ENCODE results near the gene DLX3. TPM values are rescaled to one million over a fixed set of nuclear protein-coding genes. Genes with fewer than 3 reads are reported as not detected.

The DLX3 gene
- total and polyA plus RNA-seq, 4 donors = 0.17 to 1.3 (median 0.64) TPM

- H3K4me3 ChIP-seq = no peak overlapping the region
- H3K27me3 ChIP-seq (ENCODE audit: control insufficient read depth in 3 of 3, insufficient read depth in 3 of 3, low read length in 2 of 3) = peaks cover 6 to 33% (median 29%) of the 10 kb centered on the region in 3 donors
- no peak for TF ChIP-seq CTCF (IDR thresholded peaks at IDR 0.05; ENCODE audit: control extremely low read depth, extremely low read depth)
- no peaks in the 10 kb centered on the region for H3K9me3 ChIP-seq (ENCODE audit: control insufficient read depth in 4 of 4, insufficient read depth in 3 of 4, low read length in 3 of 4)
- ATAC-seq (ENCODE audit: insufficient read depth, low FRiP score) = no peak
- H3K27ac ChIP-seq (ENCODE audit: low read depth in 1 of 2, low read length in 1 of 2) = no peak overlapping the region
- no peak overlapping the region for H3K9ac ChIP-seq (ENCODE audit: insufficient read depth in 1 of 2, low read length in 2 of 2)
- peaks cover 0 to 10% (median 2%) of the 10 kb centered on the region in 5 donors for H3K4me1 ChIP-seq (ENCODE audit: control insufficient read depth in 5 of 5, insufficient read depth in 5 of 5, low read length in 5 of 5)
- no peaks in the 10 kb centered on the region for H3K36me3 ChIP-seq (ENCODE audit: control insufficient read depth in 4 of 4, insufficient read depth in 4 of 4, low read length in 4 of 4)
- peak in 1 of 3 donors; percentile 9 for DNase-seq
- WGBS, 2 donors = 65 to 68% methylated on average over 3 of the region's 3 CpGs
These were observed 9.6 kb downstream of the DLX3 start for GRCh38 chr17:49985310-49985990.

GRCh38 chr17:49984776-49985175 is 10.2 kb downstream of the DLX3 start:
- 59 to 73% methylated on average over 2 of the region's 2 CpGs for WGBS, 2 donors
- Histone ChIP-seq H3K9me3 (ENCODE audit: control insufficient read depth in 4 of 4, insufficient read depth in 3 of 4, low read length in 3 of 4) (no peaks in the 10 kb centered on the region), H3K27me3 (ENCODE audit: control insufficient read depth in 3 of 3, insufficient read depth in 3 of 3, low read length in 2 of 3) (peaks cover 6 to 29% (median 24%) of the 10 kb centered on the region in 3 donors)

GRCh38 chr17:49984283-49984682 is 10.7 kb downstream of the DLX3 start:
- no peaks in the 10 kb centered on the region for H3K36me3 ChIP-seq (ENCODE audit: control insufficient read depth in 4 of 4, insufficient read depth in 4 of 4, low read length in 4 of 4)
- no peak overlapping the region for H3K27ac ChIP-seq (ENCODE audit: low read depth in 1 of 2, low read length in 1 of 2)
- ATAC-seq (ENCODE audit: insufficient read depth, low FRiP score) (no peak), DNase-seq (peak in 1 of 3 donors; percentile 7)
- H3K4me3 ChIP-seq = no peak overlapping the region
- H3K4me1 ChIP-seq (ENCODE audit: control insufficient read depth in 5 of 5, insufficient read depth in 5 of 5, low read length in 5 of 5) = peaks cover 0 to 10% (median 2%) of the 10 kb centered on the region in 5 donors
- WGBS, 2 donors = 70 to 75% methylated on average over 3 of the region's 3 CpGs
- peaks cover 6 to 27% (median 23%) of the 10 kb centered on the region in 3 donors for H3K27me3 ChIP-seq (ENCODE audit: control insufficient read depth in 3 of 3, insufficient read depth in 3 of 3, low read length in 2 of 3)
- H3K9ac ChIP-seq (ENCODE audit: insufficient read depth in 1 of 2, low read length in 2 of 2) = no peak overlapping the region
- no peaks in the 10 kb centered on the region for H3K9me3 ChIP-seq (ENCODE audit: control insufficient read depth in 4 of 4, insufficient read depth in 3 of 4, low read length in 3 of 4)
- TF ChIP-seq CTCF (IDR thresholded peaks at IDR 0.05; ENCODE audit: control extremely low read depth, extremely low read depth) = no peak

More at GRCh38 chr17:49984776-49985175, 10.2 kb downstream of the DLX3 start:
- no peak for ATAC-seq (ENCODE audit: insufficient read depth, low FRiP score)
- Histone ChIP-seq H3K36me3 (ENCODE audit: control insufficient read depth in 4 of 4, insufficient read depth in 4 of 4, low read length in 4 of 4) (no peaks in the 10 kb centered on the region), H3K4me3 (no peak overlapping the region), H3K4me1 (ENCODE audit: control insufficient read depth in 5 of 5, insufficient read depth in 5 of 5, low read length in 5 of 5) (peaks cover 0 to 10% (median 2%) of the 10 kb centered on the region in 5 donors), H3K27ac (ENCODE audit: low read depth in 1 of 2, low read length in 1 of 2) (no peak overlapping the region), H3K9ac (ENCODE audit: insufficient read depth in 1 of 2, low read length in 2 of 2) (no peak overlapping the region)
- TF ChIP-seq CTCF (IDR thresholded peaks at IDR 0.05; ENCODE audit: control extremely low read depth, extremely low read depth) = no peak
- no peak for DNase-seq
